H9 (cell line): Measurements from ENCODE around the gene FCN2. TPM values are rescaled to one million over a fixed set of nuclear protein-coding genes. Genes with fewer than 3 reads are reported as not detected.

Experiments
- DNase-seq: peaks from one replicate; pipeline ENCODE4 v3.0.0-alpha.2; 2017
- H2AFZ ChIP-seq: one replicate; pipeline ENCODE4 v1.6.1; 2013; ENCODE audit warnings: mild to moderate bottlenecking, low read length, control low read depth, moderate library complexity
- H2AK5ac ChIP-seq: 2 replicates; pipeline ENCODE4 v1.6.1; 2013; ENCODE audit warnings: low read length, control low read depth, mixed read lengths; ENCODE audit not compliant: insufficient read length
- H2BK120ac ChIP-seq: one replicate; pipeline ENCODE4 v1.6.1; 2013; ENCODE audit warnings: low read depth, mild to moderate bottlenecking, low read length, control low read depth, inconsistent platforms; ENCODE audit not compliant: poor library complexity, severe bottlenecking
- H2BK12ac ChIP-seq: 2 replicates; pipeline ENCODE4 v1.6.1; 2013; ENCODE audit warnings: low read length, control low read depth, mixed read lengths, low read depth; ENCODE audit not compliant: insufficient read length
- H2BK15ac ChIP-seq: 2 replicates; pipeline ENCODE4 v1.6.1; 2013; ENCODE audit warnings: low read depth, low read length, control low read depth
- H2BK20ac ChIP-seq: one replicate; pipeline ENCODE4 v1.6.1; 2013; ENCODE audit warnings: low read depth, mild to moderate bottlenecking, low read length, control low read depth, inconsistent platforms; ENCODE audit not compliant: poor library complexity, severe bottlenecking
- H2BK5ac ChIP-seq: 2 replicates; pipeline ENCODE4 v1.6.1; 2013; ENCODE audit warnings: low read length, control low read depth, mixed read lengths; ENCODE audit not compliant: insufficient read length
- H3K14ac ChIP-seq: 2 replicates; pipeline ENCODE4 v1.6.1; 2013; ENCODE audit warnings: low read length, control low read depth; ENCODE audit not compliant: insufficient read depth
- H3K18ac ChIP-seq: 2 replicates; pipeline ENCODE4 v1.6.1; 2013; ENCODE audit warnings: low read depth, mild to moderate bottlenecking, mixed read lengths, low read length, control low read depth; ENCODE audit not compliant: insufficient read length
- H3K23ac ChIP-seq: 2 replicates; pipeline ENCODE4 v1.6.1; 2013; ENCODE audit warnings: low read length, control low read depth, mixed read lengths, low read depth; ENCODE audit not compliant: insufficient read length
- H3K23me2 ChIP-seq: 2 replicates; pipeline ENCODE4 v1.6.1; 2013; ENCODE audit warnings: low read depth, mild to moderate bottlenecking, mixed read lengths, low read length, control low read depth; ENCODE audit not compliant: insufficient read length, poor library complexity, severe bottlenecking
- H3K27ac ChIP-seq: 2 replicates; pipeline ENCODE4 v1.5.1; 2013; ENCODE audit warnings: low read length, control low read depth, mixed read lengths, low read depth; ENCODE audit not compliant: insufficient read length
- H3K27me3 ChIP-seq: 2 replicates; pipeline ENCODE4 v1.6.1; 2013; ENCODE audit warnings: low read length, control low read depth, inconsistent platforms; ENCODE audit not compliant: insufficient read depth
- H3K4ac ChIP-seq: 2 replicates; pipeline ENCODE4 v1.6.1; 2013; ENCODE audit warnings: low read depth, mild to moderate bottlenecking, control low read depth, inconsistent platforms, low read length, moderate library complexity
- H3K4me1 ChIP-seq: 2 replicates; pipeline ENCODE4 v1.6.1; 2013; ENCODE audit warnings: low read length, control low read depth, inconsistent platforms; ENCODE audit not compliant: insufficient read depth
- H3K4me2 ChIP-seq: 2 replicates; pipeline ENCODE4 v1.6.1; 2013; ENCODE audit warnings: low read length, control low read depth, mixed read lengths; ENCODE audit not compliant: insufficient read length, insufficient read depth
- H3K56ac ChIP-seq: 2 replicates; pipeline ENCODE4 v1.6.1; 2013; ENCODE audit warnings: low read depth, mild to moderate bottlenecking, mixed read lengths, low read length, control low read depth; ENCODE audit not compliant: insufficient read length
- H3K79me1 ChIP-seq: 2 replicates; pipeline ENCODE4 v1.6.1; 2013; ENCODE audit warnings: low read depth, mild to moderate bottlenecking, moderate library complexity, low read length, control low read depth, inconsistent platforms; ENCODE audit not compliant: insufficient read depth, poor library complexity, severe bottlenecking
- H3K79me2 ChIP-seq: 2 replicates; pipeline ENCODE4 v1.6.1; 2013; ENCODE audit warnings: low read length, control low read depth, inconsistent platforms; ENCODE audit not compliant: insufficient read depth
- H3K9ac ChIP-seq: 2 replicates; pipeline ENCODE4 v1.6.1; 2013; ENCODE audit warnings: low read length, control low read depth, mixed read lengths; ENCODE audit not compliant: insufficient read length; ENCODE audit errors: extremely low read depth
- H3K9me3 ChIP-seq: one replicate; pipeline ENCODE4 v1.6.1; 2013; ENCODE audit warnings: low read depth, low read length, inconsistent platforms; ENCODE audit not compliant: control insufficient read depth
- H3T11ph ChIP-seq: one replicate; pipeline ENCODE4 v1.6.1; 2013; ENCODE audit warnings: mild to moderate bottlenecking, low read length, control low read depth, inconsistent platforms
- H4K20me1 ChIP-seq: one replicate; pipeline ENCODE4 v1.6.1; 2013; ENCODE audit not compliant: control insufficient read depth, insufficient read length, insufficient read depth
- H4K5ac ChIP-seq: 2 replicates; pipeline ENCODE4 v1.6.1; 2013; ENCODE audit warnings: low read depth, mild to moderate bottlenecking, mixed read lengths, low read length, control low read depth; ENCODE audit not compliant: insufficient read length
- H4K8ac ChIP-seq: replicated peaks from 2 replicates; pipeline ENCODE4 v1.6.1; 2013; ENCODE audit warnings: low read length, control low read depth, mixed read lengths, low read depth; ENCODE audit not compliant: insufficient read length
- H4K91ac ChIP-seq: 2 replicates; pipeline ENCODE4 v1.6.1; 2013; ENCODE audit warnings: low read depth, mild to moderate bottlenecking, moderate library complexity, mixed read lengths, low read length, control low read depth; ENCODE audit not compliant: insufficient read length
- H3K27ac Mint-ChIP-seq, 3 experiments: 2 replicates in 2 of 3; 3 replicates in 1 of 3; pipeline ENCODE4 v1.8.0; 2020 to 2021; ENCODE audit warnings: mixed read lengths in 3 of 3, mild to moderate bottlenecking in 1 of 3, moderate library complexity in 1 of 3
- H3K27me3 Mint-ChIP-seq: 2 replicates; pipeline ENCODE4 v1.8.0; 2021; ENCODE audit warnings: low read depth, mild to moderate bottlenecking, moderate library complexity, mixed read lengths
- H3K36me3 Mint-ChIP-seq, 3 experiments: 2 replicates in 2 of 3; 3 replicates in 1 of 3; pipeline ENCODE4 v1.8.0; 2020 to 2021; ENCODE audit warnings: low read depth in 3 of 3, mixed read lengths in 3 of 3; ENCODE audit not compliant: insufficient read depth in 1 of 3
- H3K4me1 Mint-ChIP-seq, 2 experiments: 2 replicates each; pipeline ENCODE4 v1.8.0; 2020; ENCODE audit warnings: mixed read lengths in 2 of 2
- H3K4me3 Mint-ChIP-seq, 2 experiments: 2 replicates in 1 of 2; 3 replicates in 1 of 2; pipeline ENCODE4 v1.8.0; 2020 to 2021; ENCODE audit warnings: mild to moderate bottlenecking in 2 of 2, mixed read lengths in 2 of 2, moderate library complexity in 1 of 2
- H3K9me3 Mint-ChIP-seq, 2 experiments: 2 replicates in 1 of 2; 3 replicates in 1 of 2; pipeline ENCODE4 v1.8.0; 2020; ENCODE audit warnings: mild to moderate bottlenecking in 2 of 2, mixed read lengths in 2 of 2, moderate library complexity in 1 of 2
- CTCF ChIP-seq: fragments of 200-600 bp; sonication (generic); conservative IDR thresholded peaks from 3 replicates; pipeline ENCODE4 v1.8.0; 2021; ENCODE audit warnings: antibody characterized with exemption, mild to moderate bottlenecking
- WGBS: extraction: QIAGEN DNeasy Blood & Tissue Kit; methylation state at CpG from one replicate; pipeline ENCODE4 v1.1.7; 2013; ENCODE audit warnings: missing lambda C conversion rate, low lambda C conversion rate, mixed read lengths; ENCODE audit not compliant: insufficient read length; ENCODE audit errors: extremely low coverage; 5-methylcytosine and 5-hydroxymethylcytosine counted together
- total RNA-seq: library from RNA; stranded (reverse); gene quantifications from 2 replicates; pipeline ENCODE4 v1.2.1, GENCODE V29; 2021

The FCN2 gene
- total RNA-seq, 1 experiment from 2014 or later = not detected

GRCh38 chr9:134844821-134845220 is 35.8 kb upstream of the FCN2 start:
- H4K8ac ChIP-seq = no peak overlapping the region
- H3K27me3 ChIP-seq = no peaks in the 10 kb centered on the region
- no peak overlapping the region for H3K56ac ChIP-seq
- no peak overlapping the region for H3K4ac ChIP-seq
- no peaks in the 10 kb centered on the region for H3K23me2 ChIP-seq
- H3K9ac ChIP-seq = no peak overlapping the region
- H2BK5ac ChIP-seq = no peak overlapping the region
- no peak overlapping the region for H3K14ac ChIP-seq
- H4K91ac ChIP-seq = no peak overlapping the region
- no peak overlapping the region for H3K23ac ChIP-seq
- H3K9me3 ChIP-seq = no peaks in the 10 kb centered on the region
- no peaks in the 10 kb centered on the region for H4K20me1 ChIP-seq
- no peak overlapping the region for H3K4me2 ChIP-seq
- no peak for DNase-seq
- no peak overlapping the region for H3K27ac Mint-ChIP-seq
- H2BK12ac ChIP-seq = no peak overlapping the region
- no peak overlapping the region for H3T11ph ChIP-seq
- H3K27ac ChIP-seq = no peak overlapping the region
- H2BK15ac ChIP-seq = no peak overlapping the region
- no peak for TF ChIP-seq CTCF
- no CpG with 5 or more reads among the region's 8 CpGs for WGBS
- H2AK5ac ChIP-seq = no peak overlapping the region
- H3K79me1 ChIP-seq = no peaks in the 10 kb centered on the region
- no peaks in the 10 kb centered on the region for H3K36me3 Mint-ChIP-seq
- H2BK20ac ChIP-seq = no peak overlapping the region
- peaks cover 0 to 2% of the 10 kb centered on the region in 2 experiments; a peak in 2 of 5 replicates for H3K9me3 Mint-ChIP-seq
- peaks cover 0 to 4% of the 10 kb centered on the region in 2 experiments; a peak in 1 of 4 replicates for H3K4me1 Mint-ChIP-seq
- H2AFZ ChIP-seq = no peak overlapping the region
- no peaks in the 10 kb centered on the region for H3K4me1 ChIP-seq
- no peaks in the 10 kb centered on the region for H3K79me2 ChIP-seq
- no peak overlapping the region for H3K4me3 Mint-ChIP-seq
- H4K5ac ChIP-seq = no peak overlapping the region
- no peaks in the 10 kb centered on the region for H3K27me3 Mint-ChIP-seq
- H3K18ac ChIP-seq = no peak overlapping the region
- no peak overlapping the region for H2BK120ac ChIP-seq
